Transverse colon (tissue), 4 donors: ENCODE results near the gene MBOAT2. TPM values are rescaled to one million over a fixed set of nuclear protein-coding genes. Genes with fewer than 3 reads are reported as not detected.

Source experiments
- DNase-seq: peaks from one replicate; pipeline ENCODE4 v3.0.0-alpha.2; 2019
- H3K27ac ChIP-seq, 4 donors: fragments of 200-600 bp; sonication (generic); 2 replicates each; pipeline ENCODE4 v1.5.1; 2016 to 2018; ENCODE audit warnings: inconsistent platforms in 4 of 4
- H3K27me3 ChIP-seq: fragments of 200-600 bp; sonication (generic); 2 replicates; pipeline ENCODE4 v1.5.1; 2017; ENCODE audit warnings: inconsistent platforms
- H3K36me3 ChIP-seq, 4 donors: fragments of 200-600 bp; sonication (generic); 2 replicates each; pipeline ENCODE4 v1.5.1; 2017 to 2019; ENCODE audit warnings: inconsistent platforms in 4 of 4
- H3K4me1 ChIP-seq, 4 donors: fragments of 200-600 bp; sonication (generic); 2 replicates each; pipeline ENCODE4 v1.5.1; 2017 to 2020; ENCODE audit warnings: inconsistent platforms in 4 of 4
- H3K4me3 ChIP-seq, 4 donors: fragments of 200-600 bp; sonication (generic); 1 replicate in 1 of 4; 2 replicates in 3 of 4; pipeline versions ENCODE4 v1.5.1 to v1.6.1; 2017 to 2019; ENCODE audit warnings: inconsistent platforms in 4 of 4
- H3K9me3 ChIP-seq, 2 donors: fragments of 200-600 bp; sonication (generic); 2 replicates each; pipeline ENCODE4 v1.5.1; 2017 to 2019; ENCODE audit warnings: inconsistent platforms in 2 of 2
- EP300 ChIP-seq: sonication (generic); formaldehyde crosslinking; IDR thresholded peaks from one replicate; pipeline ENCODE4 v1.6.1; 2017; ENCODE audit warnings: antibody characterized with exemption, low read depth
- POLR2A ChIP-seq: fragments of 450-650 bp; IDR thresholded peaks from one replicate; pipeline ENCODE4 v1.6.1; 2016; ENCODE audit warnings: antibody characterized with exemption, mild to moderate bottlenecking, moderate library complexity
- POLR2AphosphoS5 ChIP-seq, 3 donors: sonication (generic); formaldehyde crosslinking; IDR thresholded peaks; one replicate each; pipeline ENCODE4 v1.6.1; 2016; ENCODE audit warnings: antibody characterized with exemption in 3 of 3
- WGBS, 2 donors: methylation state at CpG; one replicate each; pipeline ENCODE4 v1.1.5; 2018; ENCODE audit warnings: low coverage in 1 of 2; 5-methylcytosine and 5-hydroxymethylcytosine counted together
- in situ Hi-C, 4 donors: fragments of 200-750 bp; cut with MboI; loops; one replicate each; pipeline versions ENCODE4 v1.15.0 to v1.15.1; 2017; ENCODE audit warnings: low sequenced_read_pairs in 3 of 4, low pct_ligation_motif_present in 1 of 4, low pct_unique_long_range_greater_than_20kb in 1 of 4
- intact Hi-C: fragments of 100-400 bp; cut with DNase I; formaldehyde crosslinking; loops from one replicate; pipeline ENCODE4 v1.15.1; 2023; ENCODE audit warnings: low total_unique reads
- total RNA-seq, 4 donors: library from RNA; depleted of rRNA; stranded (reverse); fragments of >200 nt; gene quantifications; one replicate each; pipeline ENCODE4 v1.1.0, GENCODE V29; 2016
- TF ChIP-seq, protein P1 (sequence below), 5 experiments: fragments of 200-600 bp in 3 of 5; fragments of 450-650 bp in 2 of 5; sonication (generic) in 3 of 5; IDR thresholded peaks; 1 replicate in 2 of 5; 2 replicates in 3 of 5; pipeline ENCODE4 v1.5.1; 2016 to 2017; ENCODE audit warnings: antibody characterized with exemption in 5 of 5, inconsistent platforms in 3 of 5, mild to moderate bottlenecking in 2 of 5, moderate library complexity in 1 of 5

The MBOAT2 gene
- total RNA-seq, 4 donors from 2014 or later, result 10.0 to 132 (median 89.2) TPM

DNA sequence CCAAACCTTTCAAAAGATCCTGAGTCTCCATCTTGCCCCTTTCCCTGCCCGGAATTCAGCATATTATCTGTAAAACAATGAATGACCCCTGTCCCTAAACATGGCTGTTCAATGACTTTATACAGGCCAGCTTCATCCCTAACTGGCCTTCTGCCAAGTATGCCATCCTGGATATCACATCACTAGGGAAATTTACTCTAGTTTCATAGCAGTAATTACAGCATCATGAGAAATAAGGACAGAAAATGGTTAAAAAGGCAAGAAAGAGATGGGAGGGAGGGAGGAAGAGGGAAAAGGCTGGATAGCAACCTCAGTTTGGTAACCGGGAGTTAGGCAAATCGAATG is 4.4 kb downstream of the MBOAT2 start:
- DNase-seq, result no peak

DNA sequence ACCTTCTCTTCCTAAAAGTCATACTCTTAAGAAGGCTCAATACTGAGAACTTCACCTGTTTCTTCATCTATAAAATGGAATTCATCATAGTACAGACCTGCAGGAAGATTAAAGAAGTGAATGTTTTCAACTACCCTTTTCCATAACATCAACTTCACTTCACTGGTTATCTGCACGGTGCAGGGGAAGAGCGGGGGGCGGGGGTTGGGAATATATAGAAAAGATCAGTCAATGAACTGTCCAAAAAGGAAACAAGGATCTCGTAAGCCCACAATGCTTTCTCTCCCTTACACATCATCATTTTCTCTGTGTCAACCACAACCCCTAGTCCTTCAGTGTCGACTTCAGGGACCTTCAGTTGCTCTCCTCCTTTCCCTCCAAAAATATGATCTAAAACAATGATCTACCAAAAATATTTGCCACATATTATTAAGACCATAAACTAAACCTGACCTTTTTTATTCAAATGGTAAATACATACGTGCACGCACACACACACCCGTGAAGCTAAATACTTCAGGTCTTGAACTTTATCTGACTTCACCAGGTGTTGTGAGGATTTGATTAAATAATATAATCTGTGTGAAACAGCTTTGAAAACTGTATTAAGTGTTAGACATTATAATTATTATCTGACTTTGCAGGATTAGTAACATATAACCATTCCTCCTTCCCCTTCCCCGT is 4.9 kb downstream of the MBOAT2 start:
- in situ Hi-C loops (no loop called here), intact Hi-C loops (no loop called here)
- H3K36me3 ChIP-seq, result no peaks in the 10 kb centered on the region
- 87 to 92% methylated on average over 9 of the region's 9 CpGs for WGBS, 2 donors
- no peak for DNase-seq
- H3K9me3 ChIP-seq, result no peaks in the 10 kb centered on the region
- H3K4me3 ChIP-seq, result no peak overlapping the region
- no peak overlapping the region for H3K27ac ChIP-seq
- no peak for TF ChIP-seq POLR2AphosphoS5 (IDR thresholded peaks at IDR 0.05)
- no peak for TF ChIP-seq POLR2A
- no peak for TF ChIP-seq EP300
- TF ChIP-seq, protein P1, sequence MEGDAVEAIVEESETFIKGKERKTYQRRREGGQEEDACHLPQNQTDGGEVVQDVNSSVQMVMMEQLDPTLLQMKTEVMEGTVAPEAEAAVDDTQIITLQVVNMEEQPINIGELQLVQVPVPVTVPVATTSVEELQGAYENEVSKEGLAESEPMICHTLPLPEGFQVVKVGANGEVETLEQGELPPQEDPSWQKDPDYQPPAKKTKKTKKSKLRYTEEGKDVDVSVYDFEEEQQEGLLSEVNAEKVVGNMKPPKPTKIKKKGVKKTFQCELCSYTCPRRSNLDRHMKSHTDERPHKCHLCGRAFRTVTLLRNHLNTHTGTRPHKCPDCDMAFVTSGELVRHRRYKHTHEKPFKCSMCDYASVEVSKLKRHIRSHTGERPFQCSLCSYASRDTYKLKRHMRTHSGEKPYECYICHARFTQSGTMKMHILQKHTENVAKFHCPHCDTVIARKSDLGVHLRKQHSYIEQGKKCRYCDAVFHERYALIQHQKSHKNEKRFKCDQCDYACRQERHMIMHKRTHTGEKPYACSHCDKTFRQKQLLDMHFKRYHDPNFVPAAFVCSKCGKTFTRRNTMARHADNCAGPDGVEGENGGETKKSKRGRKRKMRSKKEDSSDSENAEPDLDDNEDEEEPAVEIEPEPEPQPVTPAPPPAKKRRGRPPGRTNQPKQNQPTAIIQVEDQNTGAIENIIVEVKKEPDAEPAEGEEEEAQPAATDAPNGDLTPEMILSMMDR (IDR thresholded peaks at IDR 0.05), result no peak
- H3K4me1 ChIP-seq, result peaks cover 0 to 58% (median 28%) of the 10 kb centered on the region in 4 donors
- H3K27me3 ChIP-seq, result no peaks in the 10 kb centered on the region

More for the DNA sequence above, 4.4 kb downstream of the MBOAT2 start:
- intact Hi-C loops (no loop called here), in situ Hi-C loops (no loop called here)
- no peaks in the 10 kb centered on the region for H3K36me3 ChIP-seq
- no peak for TF ChIP-seq EP300
- TF ChIP-seq, protein P1 (IDR thresholded peaks at IDR 0.05), result no peak
- no peak for TF ChIP-seq POLR2A
- TF ChIP-seq POLR2AphosphoS5 (IDR thresholded peaks at IDR 0.05), result no peak
- H3K4me3 ChIP-seq, result no peak overlapping the region
- WGBS, 2 donors, result 82 to 89% methylated on average over 3 of the region's 3 CpGs
- peak overlapping the region in 1 of 4 donors; percentile 43 for H3K27ac ChIP-seq
- no peaks in the 10 kb centered on the region for H3K27me3 ChIP-seq
- H3K4me1 ChIP-seq, result peaks cover 0 to 59% (median 28%) of the 10 kb centered on the region in 4 donors
- H3K9me3 ChIP-seq, result no peaks in the 10 kb centered on the region

DNA sequence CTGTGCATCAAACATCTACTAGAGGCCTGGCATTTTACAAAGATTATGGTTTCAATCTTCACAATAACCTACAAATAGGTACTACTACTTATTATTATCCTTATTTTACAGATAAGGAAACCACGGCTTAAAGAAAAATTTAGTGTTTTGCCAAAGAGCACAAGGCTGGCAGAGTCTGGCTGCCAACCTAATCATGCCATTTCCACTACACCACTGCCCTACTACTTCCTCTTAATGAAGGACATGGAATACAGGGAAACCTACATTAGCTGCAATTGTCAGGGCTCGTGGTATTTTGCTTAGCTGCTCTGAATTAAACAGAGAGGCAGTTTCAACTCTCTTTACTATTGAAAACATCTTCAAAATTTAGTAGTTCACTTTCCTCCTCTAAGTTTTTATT is 5.9 kb downstream of the MBOAT2 start:
- peak overlapping the region in 3 of 4 donors; percentile 32 to 49 (median 36) for H3K27ac ChIP-seq
- H3K27me3 ChIP-seq, result no peaks in the 10 kb centered on the region
- H3K9me3 ChIP-seq, result no peaks in the 10 kb centered on the region
- no peaks in the 10 kb centered on the region for H3K36me3 ChIP-seq
- no peak overlapping the region for H3K4me3 ChIP-seq
- no peak for TF ChIP-seq EP300
- TF ChIP-seq POLR2AphosphoS5 (IDR thresholded peaks at IDR 0.05), result no peak
- TF ChIP-seq POLR2A, result no peak
- TF ChIP-seq, protein P1 (IDR thresholded peaks at IDR 0.05), result no peak
- intact Hi-C loops, result no loop called here
- WGBS, 2 donors, result 51 to 66% methylated on average over 2 of the region's 2 CpGs
- in situ Hi-C loops, result no loop called here
- H3K4me1 ChIP-seq, result peaks cover 0 to 54% (median 26%) of the 10 kb centered on the region in 4 donors
- no peak for DNase-seq

- no peaks in the 10 kb centered on the region for H3K9me3 ChIP-seq
- peaks cover 0 to 49% (median 21%) of the 10 kb centered on the region in 4 donors for H3K4me1 ChIP-seq
- no peak overlapping the region for H3K4me3 ChIP-seq
- TF ChIP-seq POLR2A, result no peak
- TF ChIP-seq EP300, result no peak
- TF ChIP-seq, protein P1 (IDR thresholded peaks at IDR 0.05), result no peak
- peak in 1 of 3 donors; percentile 45 for TF ChIP-seq POLR2AphosphoS5 (IDR thresholded peaks at IDR 0.05)
- in situ Hi-C loops (no loop called here), intact Hi-C loops (no loop called here)
- 44 to 58% methylated on average over 3 to 5 of the region's 5 CpGs for WGBS, 2 donors
- no peaks in the 10 kb centered on the region for H3K27me3 ChIP-seq
- DNase-seq, result peak; percentile 32
- peak overlapping the region in 3 of 4 donors; percentile 32 to 49 (median 36) for H3K27ac ChIP-seq
- H3K36me3 ChIP-seq, result no peaks in the 10 kb centered on the region
Observed at GRCh38 chr2:8997108-8997507, 6.4 kb downstream of the MBOAT2 start.
